Measurements from ENCODE around the gene EIF4ENIF1.
"Not testable (repeated sequence)": the region's sequence is repeated elsewhere in the genome, so short reads cannot be mapped to it uniquely, and the experiment has no call there.

The EIF4ENIF1 gene

GRCh38 chr22:31530823-31531195, 41.2 kb upstream of the EIF4ENIF1 start:
- DNase-seq, result peak; percentile 13
- H3K79me2 ChIP-seq (ENCODE audit: control insufficient read depth, insufficient read depth, low read length), result no peaks in the 10 kb centered on the region
- no peaks in the 10 kb centered on the region for H3K36me3 ChIP-seq (ENCODE audit: control insufficient read depth, insufficient read depth, low read length)
- no peak overlapping the region for H4K5ac ChIP-seq (ENCODE audit: low read length)
- H3K9ac ChIP-seq (ENCODE audit: low read length), result no peak overlapping the region
- H3K4ac ChIP-seq (ENCODE audit: low read depth, low read length), result no peak overlapping the region
- no peak overlapping the region for H2BK5ac ChIP-seq (ENCODE audit: low read length)
- H3K18ac ChIP-seq (ENCODE audit: low read length), result no peak overlapping the region
- H3K56ac ChIP-seq (ENCODE audit: low read length), result no peak overlapping the region
- no peaks in the 10 kb centered on the region for H3K27me3 ChIP-seq (ENCODE audit: insufficient read depth, low read length, poor library complexity)
- H2BK15ac ChIP-seq (replicated peaks; ENCODE audit: low read depth), result no peak overlapping the region
- no peak overlapping the region for H3K4me3 ChIP-seq (ENCODE audit: low read length)
- no peak overlapping the region for H2BK120ac ChIP-seq (ENCODE audit: low read depth, low read length)
- H3K4me2 ChIP-seq (ENCODE audit: low read length), result no peak overlapping the region
- H4K8ac ChIP-seq (ENCODE audit: low read depth, low read length), result no peak overlapping the region
- WGBS (ENCODE audit: extremely low coverage, insufficient coverage, low lambda C conversion rate), result no CpG with 5 or more reads among the region's 3 CpGs
- H3K79me1 ChIP-seq (ENCODE audit: low read length), result no peaks in the 10 kb centered on the region
- H3K23ac ChIP-seq (ENCODE audit: low read length), result no peak overlapping the region
- H3K27ac ChIP-seq (ENCODE audit: low read depth, low read length), result no peak overlapping the region
- no peaks in the 10 kb centered on the region for H3K4me1 ChIP-seq (ENCODE audit: control insufficient read depth, low read depth, low read length)
- no peak overlapping the region for H2AK5ac ChIP-seq (ENCODE audit: low read length)

DNA sequence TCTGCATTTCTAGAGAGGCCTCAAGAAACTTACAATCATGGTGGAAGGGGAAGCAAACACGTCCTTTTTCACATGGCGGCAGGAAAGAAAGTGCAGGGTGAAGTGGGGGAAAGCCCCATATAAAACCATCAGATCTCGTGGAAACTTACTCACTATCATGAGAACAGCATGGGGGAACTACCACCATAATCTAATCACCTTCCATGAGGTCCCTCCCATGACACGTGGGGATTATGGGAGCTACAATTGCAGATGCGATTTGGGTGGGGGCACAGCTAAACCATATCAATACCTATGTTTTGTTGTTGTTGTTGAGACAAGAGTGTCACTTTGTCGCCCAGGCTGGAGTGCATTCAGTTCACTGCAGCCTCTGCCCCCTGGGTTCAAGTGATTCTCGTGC, 36.6 kb upstream of the EIF4ENIF1 start:
- WGBS (ENCODE audit: extremely low coverage, insufficient coverage, low lambda C conversion rate), result no CpG with 5 or more reads among the region's 7 CpGs
- no peaks in the 10 kb centered on the region for H3K79me1 ChIP-seq (ENCODE audit: low read length)

GRCh38 chr22:31524132-31524531, 34.5 kb upstream of the EIF4ENIF1 start:
- H4K8ac ChIP-seq (ENCODE audit: low read depth, low read length); H3K4ac ChIP-seq (ENCODE audit: low read depth, low read length); H3K79me2 ChIP-seq (ENCODE audit: control insufficient read depth, insufficient read depth, low read length); H2BK120ac ChIP-seq (ENCODE audit: low read depth, low read length); H3K56ac ChIP-seq (ENCODE audit: low read length); H3K18ac ChIP-seq (ENCODE audit: low read length); H3K36me3 ChIP-seq (ENCODE audit: control insufficient read depth, insufficient read depth, low read length); H3K23ac ChIP-seq (ENCODE audit: low read length); H2BK15ac ChIP-seq (replicated peaks; ENCODE audit: low read depth); H3K4me3 ChIP-seq (ENCODE audit: low read length); H3K4me1 ChIP-seq (ENCODE audit: control insufficient read depth, low read depth, low read length); H3K27me3 ChIP-seq (ENCODE audit: insufficient read depth, low read length, poor library complexity); H3K9ac ChIP-seq (ENCODE audit: low read length); DNase-seq; H4K5ac ChIP-seq (ENCODE audit: low read length); H3K27ac ChIP-seq (ENCODE audit: low read depth, low read length); H2AK5ac ChIP-seq (ENCODE audit: low read length); H3K79me1 ChIP-seq (ENCODE audit: low read length); H2BK5ac ChIP-seq (ENCODE audit: low read length); H3K4me2 ChIP-seq (ENCODE audit: low read length): not testable (repeated sequence)
- no CpG with 5 or more reads among the region's 5 CpGs for WGBS (ENCODE audit: extremely low coverage, insufficient coverage, low lambda C conversion rate)

More for the DNA sequence above, 36.6 kb upstream of the EIF4ENIF1 start:
- Histone ChIP-seq H3K9ac (ENCODE audit: low read length) (no peak overlapping the region), H2AK5ac (ENCODE audit: low read length) (no peak overlapping the region), H3K4ac (ENCODE audit: low read depth, low read length) (no peak overlapping the region), H4K5ac (ENCODE audit: low read length) (no peak overlapping the region), H3K23ac (ENCODE audit: low read length) (no peak overlapping the region), H2BK15ac (replicated peaks; ENCODE audit: low read depth) (no peak overlapping the region), H2BK5ac (ENCODE audit: low read length) (no peak overlapping the region), H3K36me3 (ENCODE audit: control insufficient read depth, insufficient read depth, low read length) (no peaks in the 10 kb centered on the region), H3K18ac (ENCODE audit: low read length) (no peak overlapping the region), H3K4me3 (ENCODE audit: low read length) (no peak overlapping the region), H3K56ac (ENCODE audit: low read length) (no peak overlapping the region), H2BK120ac (ENCODE audit: low read depth, low read length) (no peak overlapping the region), H4K8ac (ENCODE audit: low read depth, low read length) (no peak overlapping the region), H3K27me3 (ENCODE audit: insufficient read depth, low read length, poor library complexity) (no peaks in the 10 kb centered on the region), H3K4me1 (ENCODE audit: control insufficient read depth, low read depth, low read length) (no peaks in the 10 kb centered on the region), H3K4me2 (ENCODE audit: low read length) (no peak overlapping the region), H3K79me2 (ENCODE audit: control insufficient read depth, insufficient read depth, low read length) (no peaks in the 10 kb centered on the region), H3K27ac (ENCODE audit: low read depth, low read length) (no peak overlapping the region)
- no peak for DNase-seq

DNA sequence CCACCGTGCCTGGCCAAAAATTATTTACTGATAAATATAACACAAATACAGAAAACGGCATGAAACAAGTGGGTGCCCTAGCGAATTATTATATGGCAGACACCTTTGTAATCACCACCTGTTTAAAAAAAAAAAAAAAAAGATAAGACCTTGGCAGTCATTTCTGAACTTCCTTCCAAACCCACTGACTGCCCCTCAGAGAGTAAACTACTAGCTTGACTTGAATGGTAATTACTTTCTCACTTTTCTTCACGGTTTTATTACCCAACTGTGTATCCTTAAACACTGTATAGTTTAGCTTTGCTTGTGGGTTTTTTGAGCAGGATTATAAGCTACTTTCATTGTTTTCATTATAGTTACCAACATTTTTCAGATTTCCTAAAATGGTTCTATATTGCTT, 30.4 kb upstream of the EIF4ENIF1 start:
- Histone ChIP-seq H3K79me2 (ENCODE audit: control insufficient read depth, insufficient read depth, low read length) (no peaks in the 10 kb centered on the region), H3K27ac (ENCODE audit: low read depth, low read length) (no peak overlapping the region), H3K4me3 (ENCODE audit: low read length) (no peak overlapping the region), H3K9ac (ENCODE audit: low read length) (no peak overlapping the region), H3K4ac (ENCODE audit: low read depth, low read length) (no peak overlapping the region), H3K79me1 (ENCODE audit: low read length) (no peaks in the 10 kb centered on the region), H2BK120ac (ENCODE audit: low read depth, low read length) (no peak overlapping the region), H3K56ac (ENCODE audit: low read length) (no peak overlapping the region), H3K27me3 (ENCODE audit: insufficient read depth, low read length, poor library complexity) (no peaks in the 10 kb centered on the region), H2AK5ac (ENCODE audit: low read length) (no peak overlapping the region), H3K36me3 (ENCODE audit: control insufficient read depth, insufficient read depth, low read length) (no peaks in the 10 kb centered on the region), H3K18ac (ENCODE audit: low read length) (no peak overlapping the region), H4K8ac (ENCODE audit: low read depth, low read length) (no peak overlapping the region), H4K5ac (ENCODE audit: low read length) (no peak overlapping the region), H3K4me1 (ENCODE audit: control insufficient read depth, low read depth, low read length) (no peaks in the 10 kb centered on the region), H3K23ac (ENCODE audit: low read length) (no peak overlapping the region), H3K4me2 (ENCODE audit: low read length) (no peak overlapping the region), H2BK15ac (replicated peaks; ENCODE audit: low read depth) (no peak overlapping the region), H2BK5ac (ENCODE audit: low read length) (no peak overlapping the region)
- no CpG with 5 or more reads among the region's 4 CpGs for whole genome bisulfite sequencing (ENCODE audit: extremely low coverage, insufficient coverage, low lambda C conversion rate)
- no peak for DNase-seq

- H3K56ac ChIP-seq (ENCODE audit: low read length), result no peak overlapping the region
- H2AK5ac ChIP-seq (ENCODE audit: low read length), result no peak overlapping the region
- H3K4me2 ChIP-seq (ENCODE audit: low read length), result no peak overlapping the region
- H3K79me1 ChIP-seq (ENCODE audit: low read length), result no peaks in the 10 kb centered on the region
- H3K27ac ChIP-seq (ENCODE audit: low read depth, low read length), result no peak overlapping the region
- no peak overlapping the region for H2BK15ac ChIP-seq (replicated peaks; ENCODE audit: low read depth)
- no peak overlapping the region for H3K23ac ChIP-seq (ENCODE audit: low read length)
- no peak overlapping the region for H3K4me3 ChIP-seq (ENCODE audit: low read length)
- no peaks in the 10 kb centered on the region for H3K36me3 ChIP-seq (ENCODE audit: control insufficient read depth, insufficient read depth, low read length)
- DNase-seq, result no peak
- H3K4ac ChIP-seq (ENCODE audit: low read depth, low read length), result no peak overlapping the region
- H3K4me1 ChIP-seq (ENCODE audit: control insufficient read depth, low read depth, low read length), result no peaks in the 10 kb centered on the region
- no peak overlapping the region for H4K5ac ChIP-seq (ENCODE audit: low read length)
- no peak overlapping the region for H2BK120ac ChIP-seq (ENCODE audit: low read depth, low read length)
- no peaks in the 10 kb centered on the region for H3K79me2 ChIP-seq (ENCODE audit: control insufficient read depth, insufficient read depth, low read length)
- no peak overlapping the region for H3K9ac ChIP-seq (ENCODE audit: low read length)
- no peak overlapping the region for H3K18ac ChIP-seq (ENCODE audit: low read length)
- H2BK5ac ChIP-seq (ENCODE audit: low read length), result no peak overlapping the region
- WGBS (ENCODE audit: extremely low coverage, insufficient coverage, low lambda C conversion rate), result no CpG with 5 or more reads among the region's 6 CpGs
- H3K27me3 ChIP-seq (ENCODE audit: insufficient read depth, low read length, poor library complexity), result no peaks in the 10 kb centered on the region
- no peak overlapping the region for H4K8ac ChIP-seq (ENCODE audit: low read depth, low read length)
Observed at GRCh38 chr22:31509061-31509762, 19.6 kb upstream of the EIF4ENIF1 start.

GRCh38 chr22:31508536-31508935, 18.9 kb upstream of the EIF4ENIF1 start:
- Histone ChIP-seq H3K79me2 (ENCODE audit: control insufficient read depth, insufficient read depth, low read length) (no peaks in the 10 kb centered on the region), H3K4me3 (ENCODE audit: low read length) (no peak overlapping the region), H2BK5ac (ENCODE audit: low read length) (no peak overlapping the region), H2BK120ac (ENCODE audit: low read depth, low read length) (no peak overlapping the region), H3K4ac (ENCODE audit: low read depth, low read length) (no peak overlapping the region), H3K9ac (ENCODE audit: low read length) (no peak overlapping the region), H3K23ac (ENCODE audit: low read length) (no peak overlapping the region), H3K4me2 (ENCODE audit: low read length) (no peak overlapping the region), H2AK5ac (ENCODE audit: low read length) (no peak overlapping the region), H2BK15ac (replicated peaks; ENCODE audit: low read depth) (no peak overlapping the region), H3K18ac (ENCODE audit: low read length) (no peak overlapping the region), H3K79me1 (ENCODE audit: low read length) (no peaks in the 10 kb centered on the region), H3K56ac (ENCODE audit: low read length) (no peak overlapping the region), H3K36me3 (ENCODE audit: control insufficient read depth, insufficient read depth, low read length) (no peaks in the 10 kb centered on the region), H3K27ac (ENCODE audit: low read depth, low read length) (no peak overlapping the region), H4K8ac (ENCODE audit: low read depth, low read length) (no peak overlapping the region), H3K4me1 (ENCODE audit: control insufficient read depth, low read depth, low read length) (no peaks in the 10 kb centered on the region), H3K27me3 (ENCODE audit: insufficient read depth, low read length, poor library complexity) (no peaks in the 10 kb centered on the region), H4K5ac (ENCODE audit: low read length) (no peak overlapping the region)
- no CpG with 5 or more reads among the region's 4 CpGs for WGBS (ENCODE audit: extremely low coverage, insufficient coverage, low lambda C conversion rate)
- DNase-seq, result no peak
